B cell (primary cell): ENCODE data around the gene RPL11. TPM values are rescaled to one million over a fixed set of nuclear protein-coding genes. Genes with fewer than 3 reads are reported as not detected.
A peak's percentile ranks its signal among the peaks of the same experiment; 100 is the strongest.

Experiments used
- ATAC-seq: fragments of 200-7000 bp; cut with Tn5 transposase; one replicate; pipeline ENCODE4 v1.10.0; 2021; ENCODE audit warnings: low read depth, mild to moderate bottlenecking, moderate number of reproducible peaks, moderate library complexity
- CTCF ChIA-PET: fragments of 350-600 bp; sonication (Branson Sonifier 250); formaldehyde crosslinking; loops from one replicate; lab custom pipeline; 2021; ENCODE audit warnings: antibody characterized with exemption, inconsistent platforms; lab: Charles Lee
- POLR2A ChIA-PET: fragments of 350-600 bp; sonication (Branson Sonifier 250); formaldehyde crosslinking; loops from one replicate; lab custom pipeline; 2021; ENCODE audit warnings: antibody characterized with exemption; lab: Charles Lee
- DNase-seq: peaks from one replicate; pipeline ENCODE4 v3.0.0; 2013
- H2AFZ ChIP-seq: 2 replicates; pipeline ENCODE4 v1.6.1; 2012; ENCODE audit warnings: mild to moderate bottlenecking, low read depth, low read length; ENCODE audit not compliant: insufficient read depth, poor library complexity, severe bottlenecking
- H3K27ac ChIP-seq, 2 donors: 1 replicate in 1 of 2; 2 replicates in 1 of 2; pipeline ENCODE4 v1.5.1; 2012 to 2013; ENCODE audit warnings: low read length in 2 of 2, mild to moderate bottlenecking in 2 of 2, moderate library complexity in 1 of 2
- H3K27me3 ChIP-seq, 4 experiments: fragments of 200-600 bp in 1 of 4; sonication (generic) in 1 of 4; replicated peaks in 1 of 4; 1 replicate in 2 of 4; 2 replicates in 2 of 4; pipeline versions ENCODE4 v1.6.1 to v1.7.0; 2013 to 2016; ENCODE audit warnings: low read length in 3 of 4, mild to moderate bottlenecking in 2 of 4, mixed read lengths in 1 of 4, moderate library complexity in 1 of 4; ENCODE audit not compliant: insufficient read depth in 4 of 4, control insufficient read depth in 3 of 4; ENCODE audit errors: control extremely low read depth in 1 of 4
- H3K36me3 ChIP-seq, 2 experiments: replicated peaks in 1 of 2; 1 replicate in 1 of 2; 2 replicates in 1 of 2; pipeline versions ENCODE4 v1.6.1 to v1.7.1; 2013; ENCODE audit warnings: low read length in 1 of 2; ENCODE audit not compliant: insufficient read depth in 2 of 2, control insufficient read depth in 1 of 2; ENCODE audit errors: control extremely low read depth in 1 of 2, extremely low read depth in 1 of 2
- H3K4me1 ChIP-seq, 2 donors: fragments of 200-600 bp in 1 of 2; sonication (generic) in 1 of 2; 1 replicate in 1 of 2; 2 replicates in 1 of 2; pipeline versions ENCODE4 v1.5.1 to v1.6.1; 2013 to 2017; ENCODE audit warnings: low read length in 2 of 2; ENCODE audit not compliant: control insufficient read depth in 2 of 2, insufficient read depth in 2 of 2
- H3K4me2 ChIP-seq: replicated peaks from 2 replicates; pipeline ENCODE3; 2012; ENCODE audit warnings: mild to moderate bottlenecking, low read depth, low read length; ENCODE audit not compliant: poor library complexity, severe bottlenecking
- H3K4me3 ChIP-seq, 5 experiments: fragments of 200-600 bp in 1 of 5; sonication (generic) in 1 of 5; 1 replicate in 3 of 5; 2 replicates in 2 of 5; pipeline versions ENCODE4 v1.5.1 to v1.7.0; 2011 to 2016; ENCODE audit warnings: low read length in 4 of 5, mild to moderate bottlenecking in 4 of 5, low read depth in 2 of 5, control low read depth in 1 of 5, moderate library complexity in 1 of 5; ENCODE audit not compliant: insufficient read depth in 1 of 5; ENCODE audit errors: control extremely low read depth in 1 of 5, extremely low read depth in 1 of 5
- H3K79me2 ChIP-seq: fragments of 200-600 bp; sonication (generic); one replicate; pipeline ENCODE4 v1.6.0; 2016; ENCODE audit warnings: low read length; ENCODE audit not compliant: control insufficient read depth, insufficient read depth
- H3K9ac ChIP-seq: fragments of 200-600 bp; sonication (generic); 2 replicates; pipeline ENCODE4 v1.6.1; 2017; ENCODE audit warnings: mild to moderate bottlenecking, low read length, moderate library complexity
- H3K9me3 ChIP-seq, 3 donors: one replicate each; pipeline versions ENCODE4 v1.6.1 to v1.7.1; 2013; ENCODE audit warnings: low read length in 2 of 3; ENCODE audit not compliant: control insufficient read depth in 2 of 3, insufficient read depth in 1 of 3; ENCODE audit errors: control extremely low read depth in 1 of 3
- H4K20me1 ChIP-seq: 2 replicates; pipeline ENCODE4 v1.6.0; 2012; ENCODE audit warnings: mild to moderate bottlenecking, low read length; ENCODE audit not compliant: insufficient read depth, control insufficient read depth, poor library complexity, severe bottlenecking
- H3K27ac Mint-ChIP-seq: one replicate; pipeline ENCODE4 v1.8.0; 2021; ENCODE audit warnings: mixed read lengths
- H3K27me3 Mint-ChIP-seq: one replicate; pipeline ENCODE4 v1.8.0; 2021; ENCODE audit warnings: mixed read lengths
- H3K4me1 Mint-ChIP-seq: one replicate; pipeline ENCODE4 v1.8.0; 2021; ENCODE audit warnings: mixed read lengths
- H3K4me3 Mint-ChIP-seq: one replicate; pipeline ENCODE4 v1.8.0; 2021; ENCODE audit warnings: mixed read lengths
- H3K9me3 Mint-ChIP-seq: one replicate; pipeline ENCODE4 v1.8.0; 2022; ENCODE audit warnings: mixed read lengths; ENCODE audit not compliant: insufficient read depth
- CTCF ChIP-seq: fragments of 200-600 bp; IDR thresholded peaks from one replicate; pipeline ENCODE4 v1.8.0; 2022; ENCODE audit warnings: antibody characterized with exemption, mild to moderate bottlenecking
- EZH2 ChIP-seq: IDR thresholded peaks from 2 replicates; pipeline ENCODE4 v1.6.1; 2012; ENCODE audit warnings: borderline replicate concordance, low read depth, mild to moderate bottlenecking, moderate library complexity, low read length; ENCODE audit not compliant: insufficient read depth, poor library complexity, severe bottlenecking
- WGBS: methylation state at CpG from one replicate; pipeline ENCODE4 v1.1.5; 2013; ENCODE audit warnings: missing lambda C conversion rate; ENCODE audit not compliant: insufficient coverage; 5-methylcytosine and 5-hydroxymethylcytosine counted together
- intact Hi-C: fragments of 100-400 bp; cut with micrococcal nuclease; formaldehyde crosslinking; loops from one replicate; pipeline ENCODE4 v1.10.0; 2022
- polyA plus RNA-seq: library from polyadenylated mRNA; depleted of rRNA; stranded (reverse); fragments of >200 nt; gene quantifications from 2 replicates; pipeline ENCODE4 v1.2.3, GENCODE V29; 2012
- total RNA-seq, 2 donors: library from RNA; stranded (reverse); fragments of 120-200 nt in 1 of 2; gene quantifications; 1 replicate in 1 of 2; 2 replicates in 1 of 2; pipeline versions ENCODE4 v1.2.3 to v1.2.4, GENCODE V29; 2013 to 2022

RPL11 gene
- total and polyA plus RNA-seq, 2 donors (not counting 1 experiment from before 2014, with no cell fraction given): 1,373 to 1,539 TPM

GRCh38 chr1:23736437-23737134 is 45.0 kb downstream of the RPL11 start:
- ATAC-seq (no peak), DNase-seq (no peak)
- H3K27ac ChIP-seq: no peak overlapping the region
- Mint-ChIP-seq H3K27me3 (no peaks in the 10 kb centered on the region), H3K4me3 (no peak overlapping the region), H3K27ac (no peak overlapping the region), H3K4me1 (peaks cover 2% of the 10 kb centered on the region), H3K9me3 (no peaks in the 10 kb centered on the region)
- POLR2A ChIA-PET: interaction anchor here (0.7 kb wide), 1 partner anchor 41 kb away, joined by 5 read pairs; no protein-coding TSS in a partner anchor
- no peak overlapping the region for H3K4me2 ChIP-seq
- intact Hi-C loops: no loop called here
- CTCF ChIA-PET: interaction anchor here (0.8 to 1.2 kb wide), 3 partner anchors 11 to 74 kb away, joined by 3 to 4 read pairs (median 3); no protein-coding TSS in a partner anchor
- TF ChIP-seq EZH2: no peak
- no peak for TF ChIP-seq CTCF
- peaks cover 3% of the 10 kb centered on the region for H3K79me2 ChIP-seq
- H3K4me1 ChIP-seq: no peaks in the 10 kb centered on the region
- no peaks in the 10 kb centered on the region for H4K20me1 ChIP-seq
- no peaks in the 10 kb centered on the region for H3K36me3 ChIP-seq
- no peak overlapping the region for H3K4me3 ChIP-seq
- no peaks in the 10 kb centered on the region for H3K9me3 ChIP-seq
- no peak overlapping the region for H2AFZ ChIP-seq
- H3K9ac ChIP-seq: no peak overlapping the region
- no peaks in the 10 kb centered on the region for H3K27me3 ChIP-seq
- 86% methylated on average over 6 of the region's 7 CpGs for WGBS

GRCh38 chr1:23741609-23742008 is 50.0 kb downstream of the RPL11 start:
- Histone ChIP-seq H3K27me3 (no peaks in the 10 kb centered on the region), H3K4me3 (no peak overlapping the region), H2AFZ (no peak overlapping the region), H3K4me1 (peaks cover 16 to 23% of the 10 kb centered on the region in 2 donors), H3K9ac (no peak overlapping the region), H3K4me2 (no peak overlapping the region), H3K79me2 (peaks cover 33% of the 10 kb centered on the region), H4K20me1 (peaks cover 32% of the 10 kb centered on the region), H3K36me3 (peaks cover 0 to 8% of the 10 kb centered on the region in 2 experiments), H3K27ac (no peak overlapping the region), H3K9me3 (no peaks in the 10 kb centered on the region)
- DNase-seq (no peak), ATAC-seq (no peak)
- intact Hi-C loops: loop anchor here (2.0 kb wide), 1 partner anchor 59 kb away; the partner anchor contains the start of gene GALE
- no peaks in the 10 kb centered on the region for H3K9me3 Mint-ChIP-seq
- peak overlapping the region; percentile 93 for H3K4me3 Mint-ChIP-seq
- CTCF ChIA-PET: interaction anchor here (0.6 to 1.0 kb wide), 2 partner anchors 13 to 50 kb away, joined by 3 read pairs; partner anchors contain the start of gene RPL11
- peaks cover 33% of the 10 kb centered on the region for H3K4me1 Mint-ChIP-seq
- H3K27ac Mint-ChIP-seq: peak overlapping the region; percentile 68
- WGBS: 96% methylated on average over 2 of the region's 5 CpGs
- POLR2A ChIA-PET: no interaction called here
- TF ChIP-seq CTCF (no peak), EZH2 (no peak)
- H3K27me3 Mint-ChIP-seq: no peaks in the 10 kb centered on the region
